HepG2 (cell line): ENCODE data around the gene FAM110A. TPM values are rescaled to one million over a fixed set of nuclear protein-coding genes. Genes with fewer than 3 reads are reported as not detected.
A peak's percentile ranks its signal among the peaks of the same experiment; 100 is the strongest.

Source experiments
- CREBL2 ChIP-seq: sonication (generic); formaldehyde crosslinking; IDR thresholded peaks from 2 replicates; pipeline ENCODE4 v1.8.1; 2023; ENCODE audit warnings: missing genetic modification reagents, mild to moderate bottlenecking, borderline replicate concordance
- DMTF1 ChIP-seq: sonication (generic); formaldehyde crosslinking; IDR thresholded peaks from 2 replicates; pipeline ENCODE4 v1.4.0; 2020; ENCODE audit warnings: mild to moderate bottlenecking, missing genetic modification reagents
- HINFP ChIP-seq: sonication (generic); formaldehyde crosslinking; IDR thresholded peaks from 2 replicates; pipeline ENCODE4 v1.4.0; 2020; ENCODE audit warnings: low read depth, mild to moderate bottlenecking, missing genetic modification reagents
- IRX3 ChIP-seq: sonication (generic); formaldehyde crosslinking; IDR thresholded peaks from 2 replicates; pipeline ENCODE4 v1.8.1; 2023; ENCODE audit warnings: mild to moderate bottlenecking, low read depth, missing genetic modification reagents, borderline replicate concordance
- MAF1 ChIP-seq: sonication (generic); formaldehyde crosslinking; IDR thresholded peaks from 2 replicates; pipeline ENCODE4 v1.5.0; 2020; ENCODE audit warnings: missing genetic modification reagents, borderline replicate concordance
- MLXIP ChIP-seq: sonication (generic); formaldehyde crosslinking; IDR thresholded peaks from 2 replicates; pipeline ENCODE4 v1.9.0; 2021; ENCODE audit warnings: missing genetic modification reagents, borderline replicate concordance
- MTA1 ChIP-seq: sonication (generic); formaldehyde crosslinking; IDR thresholded peaks from 2 replicates; pipeline ENCODE4 v1.4.0; 2020; ENCODE audit warnings: missing genetic modification reagents, mild to moderate bottlenecking, borderline replicate concordance
- NFE2L2 ChIP-seq: fragments of 150-350 bp; IDR thresholded peaks from 2 replicates; pipeline ENCODE4 v1.6.1; 2014; ENCODE audit warnings: low read length
- NRL ChIP-seq: sonication (generic); formaldehyde crosslinking; IDR thresholded peaks from 2 replicates; pipeline ENCODE4 v1.5.0; 2020; ENCODE audit warnings: missing genetic modification reagents, mild to moderate bottlenecking, moderate library complexity, borderline replicate concordance
- SNAI1 ChIP-seq: sonication (generic); formaldehyde crosslinking; IDR thresholded peaks from 2 replicates; pipeline ENCODE4 v1.5.0; 2020; ENCODE audit warnings: mild to moderate bottlenecking, missing genetic modification reagents, borderline replicate concordance
- ZNF281 ChIP-seq: sonication (generic); formaldehyde crosslinking; IDR thresholded peaks from 2 replicates; pipeline ENCODE4 v1.4.0; 2020; ENCODE audit warnings: missing genetic modification reagents, borderline replicate concordance
- ZNF703 ChIP-seq: sonication (generic); formaldehyde crosslinking; IDR thresholded peaks from 2 replicates; pipeline ENCODE4 v1.5.1; 2020; ENCODE audit warnings: missing genetic modification reagents, mild to moderate bottlenecking, moderate library complexity, borderline replicate concordance
- ZNF766 ChIP-seq: sonication (generic); formaldehyde crosslinking; IDR thresholded peaks from 2 replicates; pipeline ENCODE4 v1.5.0; 2020; ENCODE audit warnings: missing genetic modification reagents, borderline replicate concordance
- polyA plus RNA-seq, 8 experiments: library from polyadenylated mRNA; depleted of rRNA in 3 of 8; stranded (reverse) in 7 of 8; unstranded in 1 of 8; fragments of >200 nt; fragmentation: Illumina TruSeq in 4 of 8; extraction: Trizol in 4 of 8; gene quantifications; 2 replicates each; pipeline versions ENCODE4 v1.2.1 to v1.2.3, GENCODE V29; 2011 to 2016; ENCODE audit warnings: low read depth in 4 of 8, missing spikeins in 1 of 8, mixed read lengths in 1 of 8; ENCODE audit not compliant: insufficient read depth in 1 of 8
- total RNA-seq, 5 experiments: library from RNA; depleted of rRNA; stranded (reverse); fragments of >200 nt; fragmentation: Illumina TruSeq; extraction: Trizol; gene quantifications; 2 replicates each; pipeline ENCODE4 v1.2.3, GENCODE V29; 2016; ENCODE audit warnings: low read depth in 1 of 5

The FAM110A gene
- total and polyA plus RNA-seq, 2 of the 13 experiments (the other 11 are each of a cell fraction or from before 2014, with no cell fraction given) = 1.9 TPM

GRCh38 chr20:840858-841567 lies 7.5 kb downstream of the FAM110A start (continued):
- no peak for TF ChIP-seq IRX3 (CRISPR knock-in tag)
- TF ChIP-seq ZNF766 (CRISPR knock-in tag) = no peak
- no peak for TF ChIP-seq ZNF281 (CRISPR knock-in tag)
- TF ChIP-seq MLXIP (CRISPR knock-in tag) = peak; percentile 23; the same call in 1 of the 2 replicates
- no peak for TF ChIP-seq HINFP
- TF ChIP-seq CREBL2 (CRISPR knock-in tag) = no peak
- no peak for TF ChIP-seq NFE2L2
- TF ChIP-seq ZNF703 (CRISPR knock-in tag) = no peak
- no peak for TF ChIP-seq NRL (CRISPR knock-in tag)
- TF ChIP-seq MTA1 (CRISPR knock-in tag) = 0 out of 2 replicates have a peak, but pooled peaks have one; percentile 56
- TF ChIP-seq SNAI1 (CRISPR knock-in tag) = peak; percentile 35; the same call in 1 of the 2 replicates
- no peak for TF ChIP-seq DMTF1 (CRISPR knock-in tag)
- TF ChIP-seq MAF1 (CRISPR knock-in tag) = no peak
